ENCODE data around the gene OR51E1.

- no peak for TF ChIP-seq CTCF (IDR thresholded peaks at IDR 0.05; ENCODE audit: extremely low read depth in 1 of 2, insufficient read depth in 1 of 2, low read depth in 1 of 2, low read length in 2 of 2)
- TF ChIP-seq POLR2A (IDR thresholded peaks at IDR 0.05; ENCODE audit: low read depth, low read length) = no peak
- no peak for TF ChIP-seq POLR2AphosphoS5 (IDR thresholded peaks at IDR 0.05; ENCODE audit: insufficient read depth, low read depth, low read length)
- TF ChIP-seq GATA2 (IDR thresholded peaks at IDR 0.05; ENCODE audit: insufficient read depth, insufficient read length, low read depth, low read length) = no peak
- no peak for TF ChIP-seq JUN (IDR thresholded peaks at IDR 0.05; ENCODE audit: borderline replicate concordance, insufficient read depth, insufficient read length, low read depth)
- TF ChIP-seq EZH2 (IDR thresholded peaks at IDR 0.05; ENCODE audit: borderline replicate concordance, low read depth, low read length, severe bottlenecking) = no peak
- no peak for TF ChIP-seq MAX (IDR thresholded peaks at IDR 0.05; ENCODE audit: insufficient read depth, insufficient read length)
- TF ChIP-seq FOS (IDR thresholded peaks at IDR 0.05; ENCODE audit: borderline replicate concordance, insufficient read depth, low read length) = no peak
These were observed 53.8 kb downstream of the OR51E1 start, which contains the start of gene OR51E2 for GRCh38 chr11:4697585-4697984.

Data from endothelial cell of umbilical vein (primary cell).